ENCODE data around the gene ABLIM1.

GRCh38 chr10:114623661-114624294 is 34.3 kb downstream of the ABLIM1 start:
- TF ChIP-seq, protein P1, sequence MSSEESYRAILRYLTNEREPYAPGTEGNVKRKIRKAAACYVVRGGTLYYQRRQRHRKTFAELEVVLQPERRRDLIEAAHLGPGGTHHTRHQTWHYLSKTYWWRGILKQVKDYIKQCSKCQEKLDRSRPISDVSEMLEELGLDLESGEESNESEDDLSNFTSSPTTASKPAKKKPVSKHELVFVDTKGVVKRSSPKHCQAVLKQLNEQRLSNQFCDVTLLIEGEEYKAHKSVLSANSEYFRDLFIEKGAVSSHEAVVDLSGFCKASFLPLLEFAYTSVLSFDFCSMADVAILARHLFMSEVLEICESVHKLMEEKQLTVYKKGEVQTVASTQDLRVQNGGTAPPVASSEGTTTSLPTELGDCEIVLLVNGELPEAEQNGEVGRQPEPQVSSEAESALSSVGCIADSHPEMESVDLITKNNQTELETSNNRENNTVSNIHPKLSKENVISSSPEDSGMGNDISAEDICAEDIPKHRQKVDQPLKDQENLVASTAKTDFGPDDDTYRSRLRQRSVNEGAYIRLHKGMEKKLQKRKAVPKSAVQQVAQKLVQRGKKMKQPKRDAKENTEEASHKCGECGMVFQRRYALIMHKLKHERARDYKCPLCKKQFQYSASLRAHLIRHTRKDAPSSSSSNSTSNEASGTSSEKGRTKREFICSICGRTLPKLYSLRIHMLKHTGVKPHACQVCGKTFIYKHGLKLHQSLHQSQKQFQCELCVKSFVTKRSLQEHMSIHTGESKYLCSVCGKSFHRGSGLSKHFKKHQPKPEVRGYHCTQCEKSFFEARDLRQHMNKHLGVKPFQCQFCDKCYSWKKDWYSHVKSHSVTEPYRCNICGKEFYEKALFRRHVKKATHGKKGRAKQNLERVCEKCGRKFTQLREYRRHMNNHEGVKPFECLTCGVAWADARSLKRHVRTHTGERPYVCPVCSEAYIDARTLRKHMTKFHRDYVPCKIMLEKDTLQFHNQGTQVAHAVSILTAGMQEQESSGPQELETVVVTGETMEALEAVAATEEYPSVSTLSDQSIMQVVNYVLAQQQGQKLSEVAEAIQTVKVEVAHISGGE (CRISPR knock-in tag; IDR thresholded peaks at IDR 0.05): no peak
- no peak for TF ChIP-seq CREB1 (IDR thresholded peaks at IDR 0.05; ENCODE audit: low read depth)
- TF ChIP-seq FOS (IDR thresholded peaks at IDR 0.05; ENCODE audit: borderline replicate concordance, extremely low read depth, insufficient read length): no peak
- no peak for TF ChIP-seq EGR1 (IDR thresholded peaks at IDR 0.05; ENCODE audit: borderline replicate concordance in 1 of 2, low read depth in 2 of 2, low read length in 2 of 2)
